HG03196 (cell line): ENCODE measurements around the gene KCTD15.

Source experiments
- ATAC-seq: cut with Tn5 transposase; IDR thresholded peaks from one replicate; pipeline ENCODE4 v1.9.1; 2021; ENCODE audit not compliant: unreplicated experiment

Gene KCTD15

DNA sequence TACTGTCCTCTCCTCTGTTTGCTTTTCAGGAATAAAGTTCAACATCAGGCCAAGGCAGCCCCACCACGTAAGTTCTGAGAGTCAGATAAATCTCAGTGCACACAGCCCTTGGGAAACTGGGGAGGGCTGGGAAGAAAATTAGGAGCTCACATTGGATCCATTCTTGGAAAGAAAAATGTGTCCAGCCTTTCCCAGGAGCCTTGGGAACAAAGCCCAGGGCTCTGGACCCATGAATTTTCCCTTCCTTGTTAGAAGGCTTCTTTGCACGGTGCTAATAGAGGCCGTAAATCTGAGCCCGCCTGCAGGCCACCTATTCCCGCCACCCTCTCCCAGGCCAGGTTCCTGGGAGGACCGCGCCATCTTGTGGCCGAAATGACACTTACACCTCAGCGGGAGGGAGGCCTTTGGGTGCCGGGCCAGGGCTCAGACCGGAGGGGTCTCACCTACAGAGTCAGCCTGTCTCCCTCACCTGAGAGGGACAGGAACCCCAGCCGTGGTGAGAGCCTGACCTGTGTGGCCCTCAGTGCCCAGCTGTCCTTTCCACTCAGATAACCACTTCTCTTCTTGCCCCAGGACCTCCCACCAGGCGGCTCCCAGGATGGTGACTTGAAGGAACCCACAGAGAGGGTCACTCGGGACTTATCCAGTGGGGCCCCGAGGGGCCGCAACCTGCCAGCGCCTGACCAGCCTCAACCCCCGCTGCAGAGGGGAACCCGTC is 25.1 kb upstream of the KCTD15 start:
- no peak for ATAC-seq

DNA sequence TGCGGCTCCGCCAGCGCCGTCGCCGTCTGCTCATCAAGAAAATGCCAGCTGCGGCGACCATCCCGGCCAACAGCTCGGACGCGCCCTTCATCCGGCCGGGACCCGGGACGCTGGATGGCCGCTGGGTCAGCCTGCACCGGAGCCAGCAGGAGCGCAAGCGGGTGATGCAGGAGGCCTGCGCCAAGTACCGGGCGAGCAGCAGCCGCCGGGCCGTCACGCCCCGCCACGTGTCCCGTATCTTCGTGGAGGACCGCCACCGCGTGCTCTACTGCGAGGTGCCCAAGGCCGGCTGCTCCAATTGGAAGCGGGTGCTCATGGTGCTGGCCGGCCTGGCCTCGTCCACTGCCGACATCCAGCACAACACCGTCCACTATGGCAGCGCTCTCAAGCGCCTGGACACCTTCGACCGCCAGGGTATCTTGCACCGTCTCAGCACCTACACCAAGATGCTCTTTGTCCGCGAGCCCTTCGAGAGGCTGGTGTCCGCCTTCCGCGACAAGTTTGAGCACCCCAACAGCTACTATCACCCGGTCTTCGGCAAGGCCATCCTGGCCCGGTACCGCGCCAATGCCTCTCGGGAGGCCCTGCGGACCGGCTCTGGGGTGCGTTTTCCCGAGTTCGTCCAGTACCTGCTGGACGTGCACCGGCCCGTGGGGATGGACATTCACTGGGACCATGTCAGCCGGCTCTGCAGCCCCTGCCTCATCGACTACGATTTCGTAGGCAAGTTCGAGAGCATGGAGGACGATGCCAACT is 24.4 kb upstream of the KCTD15 start:
- no peak for ATAC-seq

DNA sequence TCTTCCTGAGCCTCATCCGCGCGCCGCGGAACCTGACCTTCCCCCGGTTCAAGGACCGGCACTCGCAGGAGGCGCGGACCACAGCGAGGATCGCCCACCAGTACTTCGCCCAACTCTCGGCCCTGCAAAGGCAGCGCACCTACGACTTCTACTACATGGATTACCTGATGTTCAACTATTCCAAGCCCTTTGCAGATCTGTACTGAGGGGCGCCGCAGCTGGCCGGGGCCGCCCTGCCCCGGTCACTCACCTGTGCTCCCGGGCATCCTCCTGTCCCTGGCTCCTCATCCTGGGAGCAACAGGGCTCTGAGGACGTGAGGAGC is 23.9 kb upstream of the KCTD15 start:
- ATAC-seq = no peak

DNA sequence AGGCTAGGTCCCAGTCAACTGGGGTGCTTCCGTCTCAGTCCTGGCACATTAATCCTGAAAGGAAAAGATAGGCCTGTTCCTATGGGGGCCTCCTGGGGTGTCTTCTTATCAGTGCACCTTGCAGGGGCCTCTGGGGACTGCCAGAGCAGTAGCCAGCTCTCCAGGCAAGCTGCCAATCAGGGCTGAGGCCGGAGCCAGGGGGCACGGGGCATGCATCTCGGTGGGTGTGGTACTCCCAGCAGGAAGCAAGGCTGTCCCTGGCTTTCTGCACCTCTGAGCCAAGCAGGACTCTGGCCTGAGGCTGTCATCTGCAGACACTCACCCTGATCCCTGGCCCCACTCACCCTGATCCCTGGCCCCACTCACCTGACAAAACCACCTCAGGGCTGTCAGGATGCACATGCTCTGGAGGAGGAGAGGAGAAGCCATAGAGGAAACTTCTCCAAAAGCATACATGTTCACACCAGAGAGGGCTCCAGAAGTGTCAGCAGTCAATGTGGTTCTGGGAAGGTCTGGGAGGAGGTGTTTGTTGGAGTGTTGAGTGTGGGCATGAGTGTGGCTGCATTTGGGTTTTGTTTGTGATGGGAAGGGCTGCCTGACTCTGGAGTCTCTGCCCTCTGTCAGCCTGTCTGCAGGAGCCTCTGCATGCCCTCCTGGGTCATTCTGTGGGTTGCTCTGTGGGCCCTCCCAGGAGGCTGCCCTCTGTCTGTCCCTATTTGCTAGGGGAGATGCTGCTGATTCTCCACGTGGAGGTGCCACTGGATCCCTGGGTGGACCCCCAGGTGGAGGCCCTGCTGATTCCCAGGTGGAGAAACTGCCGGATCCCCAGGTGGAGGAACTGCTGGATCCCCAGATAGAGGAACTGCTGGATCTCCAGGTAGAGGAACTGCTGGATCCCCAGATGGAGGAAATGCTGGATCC is 22.7 kb upstream of the KCTD15 start:
- ATAC-seq = no peak

DNA sequence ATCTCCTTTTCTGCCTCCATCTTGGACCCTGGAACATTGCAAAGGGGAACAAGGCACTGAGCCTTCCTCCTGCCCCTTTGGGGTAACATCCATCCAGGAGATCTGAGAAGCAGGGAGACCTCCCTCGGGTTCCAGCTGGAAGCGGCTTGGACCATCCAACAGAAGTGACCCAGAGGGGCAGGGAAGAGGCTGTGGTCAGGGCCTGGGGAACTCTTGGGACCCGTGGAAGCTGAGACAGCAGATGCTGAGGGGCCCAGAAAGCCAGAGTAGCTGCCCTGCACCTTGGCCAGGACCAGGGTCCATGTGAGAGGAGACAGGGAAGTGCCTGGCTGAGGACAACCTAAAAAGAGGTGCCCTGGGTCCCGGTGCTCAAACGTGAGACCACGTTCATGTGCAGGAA is 21.9 kb upstream of the KCTD15 start:
- no peak for ATAC-seq

DNA sequence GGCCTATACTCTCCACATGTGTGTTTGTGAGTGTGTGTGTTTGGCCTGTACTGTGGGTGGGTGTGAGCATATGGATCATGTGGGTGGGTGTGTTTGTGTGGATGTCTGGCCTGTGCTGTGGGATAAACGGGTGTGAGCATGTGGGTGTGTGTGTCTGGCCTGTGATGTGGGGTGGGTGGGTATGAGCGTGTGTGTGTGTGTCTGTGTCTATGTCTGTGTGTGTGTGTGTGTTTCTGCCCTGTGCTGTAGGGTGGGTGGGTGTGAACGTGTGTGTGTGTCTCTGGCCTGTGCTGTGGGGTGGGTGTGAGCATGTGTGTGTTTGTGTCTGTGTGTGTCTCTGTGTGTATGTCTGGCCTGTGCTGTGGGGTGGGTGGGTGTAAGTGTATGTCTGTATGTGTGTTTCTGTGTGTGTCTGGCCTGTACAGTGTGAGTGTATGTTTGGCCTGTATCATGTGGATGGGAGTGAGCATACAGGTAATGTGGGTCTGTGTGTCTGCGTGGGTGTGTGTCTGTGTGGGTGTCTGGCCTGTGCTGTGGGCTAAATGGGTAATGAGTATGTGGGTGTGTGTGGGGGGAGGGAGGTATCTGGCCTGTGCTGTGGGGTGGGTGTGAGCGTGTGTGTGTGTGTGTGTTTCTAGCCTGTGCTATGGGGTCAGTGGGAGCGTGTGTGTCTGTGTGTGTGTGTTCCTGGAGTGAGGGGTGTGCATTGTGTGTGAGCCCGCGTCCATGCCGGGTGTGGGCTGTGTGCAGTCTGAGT is 20.8 kb upstream of the KCTD15 start:
- no peak for ATAC-seq

DNA sequence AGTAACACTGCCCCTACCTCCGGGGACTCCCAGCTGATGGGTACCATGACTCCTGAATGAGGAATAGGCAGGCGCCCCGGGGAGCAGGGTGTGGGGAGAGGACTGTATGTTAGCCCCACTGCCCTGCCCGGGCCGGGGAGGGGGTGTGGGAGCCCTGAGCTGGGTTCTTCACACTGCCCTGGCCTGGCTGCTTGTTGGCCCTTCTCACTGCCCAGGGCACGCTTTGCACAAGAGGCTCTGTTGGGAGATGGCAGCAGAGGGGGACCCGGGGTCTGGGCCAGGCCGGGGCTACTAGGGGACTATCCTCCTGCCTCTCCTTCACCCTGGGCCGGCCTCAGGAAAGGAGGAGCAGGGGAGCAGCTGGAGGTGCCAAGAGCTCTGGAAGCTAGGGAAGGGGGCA is 19.3 kb upstream of the KCTD15 start:
- ATAC-seq = no peak

DNA sequence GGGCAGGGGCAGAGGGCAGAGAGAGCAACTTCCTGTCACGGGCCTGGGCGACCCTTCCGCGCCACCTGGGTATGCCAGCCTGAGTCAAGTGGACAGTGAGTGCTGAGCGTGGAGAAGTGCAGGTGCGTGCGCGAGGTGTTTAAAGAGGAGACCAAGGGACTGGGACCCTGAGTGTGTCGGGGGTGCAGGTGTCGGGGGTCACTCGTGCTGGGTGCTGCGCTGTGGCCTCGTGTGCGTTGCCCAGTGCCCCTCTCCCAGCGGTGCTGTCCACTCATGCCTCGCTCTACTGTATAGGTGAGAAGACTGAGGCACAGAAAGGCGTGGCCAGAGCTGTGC is 18.9 kb upstream of the KCTD15 start:
- ATAC-seq = no peak

DNA sequence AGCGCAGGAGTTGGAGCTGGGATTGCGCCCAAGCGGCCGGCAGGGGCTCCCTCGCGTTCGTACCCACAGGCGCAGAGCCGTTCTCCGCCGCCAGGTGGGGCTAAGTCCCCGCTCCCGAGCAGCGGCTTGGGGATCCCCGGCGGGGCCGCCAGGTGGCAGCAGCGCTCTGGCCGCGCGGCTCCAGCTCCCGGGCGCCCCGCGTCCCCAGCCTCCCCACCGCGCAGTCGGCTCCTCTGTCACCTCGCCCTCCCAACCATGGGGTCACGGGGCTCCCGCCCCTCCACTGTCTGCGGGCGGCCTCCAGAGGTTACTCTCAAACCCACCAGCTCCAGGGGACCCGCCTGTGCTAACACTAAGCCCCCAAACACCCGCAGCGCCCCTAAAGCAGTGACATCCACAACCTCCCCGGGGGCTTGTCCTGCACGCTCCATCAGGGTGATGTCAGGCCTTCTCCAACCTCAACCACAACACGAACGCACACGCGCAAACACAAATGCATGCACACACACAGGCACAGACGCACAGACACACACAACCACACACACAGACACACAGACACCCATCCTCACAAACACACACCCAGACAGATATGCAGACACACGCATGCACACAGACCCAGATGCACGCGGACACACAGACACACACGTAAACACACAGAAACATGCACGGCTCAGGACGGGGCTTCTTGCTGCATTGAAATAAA is 18.4 kb upstream of the KCTD15 start:
- ATAC-seq = peak; percentile 80

DNA sequence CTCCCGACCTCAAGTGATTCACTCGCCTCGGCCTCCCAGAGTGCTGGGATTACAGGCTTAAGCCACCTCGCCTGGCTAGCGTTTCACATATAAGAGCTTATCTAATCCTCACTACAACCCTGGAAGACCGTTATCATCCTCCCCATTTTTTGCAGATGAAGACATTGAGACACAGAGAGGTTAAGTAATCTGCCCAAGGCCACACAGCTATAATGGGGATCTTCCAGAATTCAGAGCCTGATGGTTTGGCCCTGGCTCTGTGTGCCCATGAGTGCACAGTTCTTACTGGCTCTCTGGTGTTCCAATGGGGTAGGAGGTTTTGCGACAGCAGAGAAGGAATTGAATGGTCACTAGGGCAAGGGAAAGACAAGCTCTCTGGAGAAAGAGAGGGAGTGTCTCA is 16.8 kb upstream of the KCTD15 start:
- ATAC-seq = no peak

DNA sequence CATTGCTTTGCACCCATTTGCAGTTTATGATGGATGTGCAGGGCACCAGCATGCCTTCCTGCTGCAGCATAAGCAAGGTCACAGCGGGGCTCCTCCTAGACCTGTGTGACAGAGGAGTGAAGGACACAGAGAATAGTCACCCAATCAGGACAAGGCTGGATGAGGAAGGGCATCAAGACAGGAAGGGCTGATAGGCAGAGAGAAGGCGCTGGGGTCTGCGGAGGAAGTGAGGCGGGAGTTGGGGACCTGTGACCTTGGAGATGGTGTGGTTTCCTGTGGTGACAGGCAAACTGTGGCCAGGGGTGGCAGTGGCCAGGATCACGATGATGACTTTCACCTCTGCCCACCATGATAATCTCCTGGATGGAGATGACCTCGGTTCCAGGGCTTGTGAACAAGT is 16.4 kb upstream of the KCTD15 start:
- no peak for ATAC-seq

DNA sequence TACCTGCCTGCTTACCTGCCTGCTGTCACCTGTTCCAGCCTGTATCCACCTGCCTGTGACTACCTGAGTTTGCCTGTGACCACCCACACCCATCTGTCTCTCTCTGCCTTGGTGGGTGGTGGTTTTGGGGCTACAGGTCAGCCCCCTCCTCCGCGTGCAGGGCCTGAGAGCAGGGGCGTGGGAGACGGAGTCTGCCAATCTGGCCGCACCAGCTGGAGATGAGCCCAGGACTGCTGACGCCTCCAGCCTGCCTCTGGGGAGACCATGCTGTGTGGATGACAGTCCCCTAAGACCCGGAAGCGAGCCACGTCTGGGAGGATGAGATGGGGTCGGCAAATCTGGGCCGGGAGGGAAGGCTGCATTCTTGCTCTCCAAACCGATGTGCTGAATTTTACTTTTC is 15.9 kb upstream of the KCTD15 start:
- no peak for ATAC-seq

DNA sequence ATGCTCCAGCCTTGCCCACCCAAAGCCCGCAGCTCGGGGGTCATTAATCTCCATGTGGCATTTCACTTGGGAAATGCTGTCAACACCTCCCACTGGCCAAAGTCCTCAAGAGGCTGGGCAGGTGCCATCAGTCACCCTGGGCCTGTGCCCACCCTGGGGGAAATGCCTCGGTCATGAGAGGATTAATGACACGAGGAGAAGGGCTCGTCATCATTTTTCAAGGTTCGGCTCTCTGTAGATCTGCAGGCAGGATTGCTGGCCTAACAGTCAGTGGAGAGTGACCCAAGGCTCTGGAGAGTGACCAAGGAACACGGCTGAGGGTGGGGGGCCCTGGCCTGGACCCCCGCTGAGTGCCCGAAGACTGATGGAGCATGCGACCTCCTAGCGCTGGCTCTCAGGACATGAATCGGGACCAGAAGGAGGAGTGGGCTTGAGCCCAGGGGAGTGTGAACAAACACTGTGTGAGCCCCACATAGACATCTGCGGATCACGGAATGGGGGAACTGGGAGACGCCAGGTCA is 15.2 kb upstream of the KCTD15 start:
- no peak for ATAC-seq

DNA sequence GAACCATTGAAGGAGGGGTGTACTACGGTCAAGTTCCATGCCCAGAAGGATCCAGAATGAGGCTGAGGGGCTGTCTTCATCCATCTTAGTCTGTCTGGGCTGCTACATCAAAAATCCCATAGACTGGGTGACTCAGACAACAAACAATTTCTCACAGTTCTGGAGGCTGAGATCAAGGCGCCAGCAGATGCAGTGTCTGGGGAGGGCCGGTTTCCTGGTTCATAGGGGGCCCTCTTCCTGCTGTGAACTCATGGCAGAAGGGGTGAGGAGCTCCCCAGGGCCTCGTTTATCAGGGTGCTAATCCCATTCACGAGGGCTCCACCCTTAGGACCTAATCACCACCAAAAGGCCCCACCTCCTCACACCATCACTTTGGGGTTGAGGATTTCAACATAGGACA is 14.7 kb upstream of the KCTD15 start:
- ATAC-seq = no peak

DNA sequence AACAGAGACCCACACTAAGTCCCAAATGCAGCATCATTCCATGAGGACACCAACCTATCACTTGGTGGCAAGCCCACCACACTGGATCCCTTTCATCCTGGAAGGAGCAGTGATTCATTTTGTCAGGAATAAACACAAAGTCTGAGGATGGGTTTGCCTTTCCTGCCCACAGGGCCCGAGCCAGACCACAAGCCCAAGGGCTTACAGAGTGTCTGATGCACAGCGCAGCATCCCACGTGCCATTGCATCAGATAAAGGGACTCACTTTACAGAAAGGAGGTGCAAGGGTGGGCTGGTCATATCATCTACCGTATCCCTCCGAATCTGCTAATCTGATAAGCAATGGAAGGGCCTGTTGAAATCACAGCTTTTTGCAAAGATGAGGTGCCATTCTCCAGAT is 12.2 kb upstream of the KCTD15 start:
- no peak for ATAC-seq

DNA sequence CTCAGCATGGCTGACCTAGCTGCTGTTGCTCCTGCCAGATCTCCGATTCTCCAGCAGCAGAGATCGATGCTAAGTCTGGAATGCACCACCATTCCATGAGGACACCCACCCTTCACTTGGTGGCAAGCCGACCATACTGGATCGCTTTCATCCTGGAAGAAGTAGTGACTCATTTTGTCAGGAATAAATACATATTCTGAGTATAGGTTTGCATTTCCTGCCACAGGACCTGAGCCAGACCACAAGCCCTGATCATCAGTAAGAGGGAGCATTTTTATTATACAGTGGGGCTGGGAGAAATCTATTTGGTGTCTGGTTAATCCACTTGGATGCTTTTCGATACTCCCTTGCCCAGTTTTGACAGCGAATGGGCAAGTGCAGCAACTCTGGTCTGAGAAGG is 10.9 kb upstream of the KCTD15 start:
- no peak for ATAC-seq

DNA sequence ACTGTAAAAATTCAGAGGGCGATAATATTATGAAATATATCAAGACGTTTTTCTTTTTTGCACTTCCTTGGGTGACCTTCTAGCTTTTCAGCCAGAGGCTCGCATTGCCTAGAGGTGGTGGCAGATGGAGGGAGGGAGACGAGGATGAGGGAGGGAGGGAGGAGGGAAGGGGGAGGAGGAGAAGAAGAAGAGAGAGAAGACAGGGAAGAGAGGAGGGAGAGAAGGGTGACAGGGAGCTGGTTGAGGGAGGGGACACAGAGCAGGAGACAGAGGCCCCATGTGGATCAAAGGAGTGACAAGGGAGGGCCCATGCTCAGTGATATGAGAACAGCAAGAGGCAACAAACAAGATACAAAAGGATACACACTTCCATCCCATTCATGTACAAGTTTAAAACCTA is 8.0 kb upstream of the KCTD15 start:
- no peak for ATAC-seq

DNA sequence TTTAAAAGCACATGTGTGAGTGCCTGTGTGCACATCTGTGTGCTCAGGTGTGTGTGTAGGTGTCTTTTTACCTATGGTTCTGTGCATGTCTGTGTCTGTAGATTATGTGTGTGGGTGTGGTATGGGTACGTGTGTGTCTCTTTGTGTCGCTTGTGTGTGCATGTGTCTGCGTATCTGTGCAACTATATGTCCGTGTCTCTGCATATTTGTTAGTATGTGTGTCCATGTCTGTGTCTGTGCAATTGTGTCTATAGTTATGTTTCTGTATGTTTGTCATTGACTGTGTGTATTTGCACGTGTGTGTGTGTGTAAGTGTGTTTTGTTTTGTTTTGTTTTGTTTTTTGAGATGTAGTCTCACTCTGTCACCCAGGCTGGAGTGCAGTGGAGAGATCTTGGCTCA is 7.3 kb upstream of the KCTD15 start:
- no peak for ATAC-seq

DNA sequence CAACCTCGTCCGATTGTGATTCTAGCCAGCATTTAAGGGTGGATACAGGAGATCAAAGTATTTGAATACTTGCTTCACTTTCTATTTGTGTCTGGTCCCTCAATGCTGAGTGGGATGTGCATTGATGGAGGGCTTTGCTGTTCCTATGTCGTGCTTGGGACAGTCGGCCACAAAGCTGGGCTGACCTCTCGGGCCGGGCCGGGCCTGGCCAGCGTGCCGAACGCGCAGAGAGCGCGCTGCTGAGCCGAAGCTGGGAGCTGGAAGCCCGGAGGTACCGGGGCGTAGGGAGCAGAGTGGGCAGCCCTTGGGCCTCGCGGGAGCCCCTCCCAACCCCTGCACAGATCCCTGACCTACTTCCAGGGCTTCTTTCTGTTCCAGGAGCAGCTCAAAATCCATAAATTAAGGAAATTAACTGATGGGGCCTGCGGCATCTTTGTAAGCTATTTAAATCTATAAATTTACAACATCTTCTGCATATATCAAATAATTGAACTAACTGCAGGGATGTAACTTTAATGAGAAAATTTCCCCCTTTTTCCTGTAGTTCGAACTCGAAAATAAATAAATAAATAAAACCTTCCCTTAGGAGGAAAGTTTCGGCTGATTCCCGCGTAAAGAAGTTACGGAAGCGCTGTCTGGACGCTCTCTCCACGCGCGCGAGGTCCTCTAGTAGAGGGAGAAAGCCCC is 1.8 kb upstream of the KCTD15 start:
- ATAC-seq = no peak
